GM18907 (cell line): ENCODE data around the gene RGS6.

Experiments
- ATAC-seq: cut with Tn5 transposase; IDR thresholded peaks from one replicate; pipeline ENCODE4 v1.9.1; 2021; ENCODE audit warnings: mild to moderate bottlenecking, moderate library complexity; ENCODE audit not compliant: unreplicated experiment

Gene RGS6

DNA sequence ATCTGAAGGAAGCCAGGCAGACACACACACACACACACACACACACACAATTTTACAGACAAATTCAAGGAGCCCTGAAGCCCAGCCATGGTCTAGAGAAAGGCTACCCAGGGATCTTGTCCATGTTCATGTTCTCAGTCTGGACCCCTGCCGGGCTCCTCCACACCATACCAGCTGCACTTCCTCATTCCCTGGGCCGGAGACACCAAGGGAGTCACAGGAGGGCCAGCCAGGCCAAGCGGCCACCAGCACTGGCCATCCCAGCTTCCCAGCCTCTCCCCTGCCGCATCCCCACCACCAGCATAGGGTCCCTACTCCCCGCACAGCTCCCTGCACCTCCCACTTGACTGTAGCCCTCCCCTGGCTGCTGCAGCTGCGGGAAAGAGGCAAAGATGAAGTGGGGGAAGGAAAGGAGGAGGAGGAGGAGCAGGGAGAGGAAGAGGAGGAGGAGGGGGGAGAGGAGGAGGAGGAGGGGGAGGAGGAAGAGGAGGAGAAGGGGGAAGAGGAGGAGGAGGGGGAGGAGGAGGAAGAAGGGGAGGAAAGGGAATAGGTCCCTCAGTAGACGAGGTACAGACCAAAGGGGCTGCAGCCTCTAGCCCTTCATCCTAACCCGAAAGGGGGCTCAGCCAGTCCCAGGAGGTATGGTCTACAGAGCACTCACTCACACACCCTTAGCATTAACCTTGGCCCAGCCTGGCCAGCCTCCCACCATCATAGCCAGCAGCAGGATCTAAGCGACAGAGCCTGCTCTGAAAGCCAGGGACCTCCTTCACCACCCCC lies 668.5 kb downstream of the RGS6 start:
- no peak for ATAC-seq

DNA sequence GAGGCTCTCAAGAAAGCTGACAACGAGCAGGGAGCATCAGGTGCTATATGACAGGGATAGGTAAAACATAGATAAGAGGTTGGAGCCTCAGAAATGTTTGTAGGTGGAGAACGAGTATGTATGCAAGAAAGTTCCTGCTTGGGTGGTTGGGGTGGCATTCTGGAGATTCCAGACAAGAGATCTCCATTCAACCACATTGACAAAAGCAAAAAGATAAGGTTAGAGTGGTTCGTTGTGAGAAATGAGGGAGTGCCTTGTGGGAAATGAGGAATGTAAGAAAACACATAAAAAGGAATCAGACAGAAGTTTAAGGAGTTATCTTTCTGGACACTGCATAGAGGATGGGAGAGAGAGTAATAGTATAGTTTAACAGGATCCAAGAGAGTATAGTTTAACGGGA lies 671.4 kb downstream of the RGS6 start:
- ATAC-seq = no peak

DNA sequence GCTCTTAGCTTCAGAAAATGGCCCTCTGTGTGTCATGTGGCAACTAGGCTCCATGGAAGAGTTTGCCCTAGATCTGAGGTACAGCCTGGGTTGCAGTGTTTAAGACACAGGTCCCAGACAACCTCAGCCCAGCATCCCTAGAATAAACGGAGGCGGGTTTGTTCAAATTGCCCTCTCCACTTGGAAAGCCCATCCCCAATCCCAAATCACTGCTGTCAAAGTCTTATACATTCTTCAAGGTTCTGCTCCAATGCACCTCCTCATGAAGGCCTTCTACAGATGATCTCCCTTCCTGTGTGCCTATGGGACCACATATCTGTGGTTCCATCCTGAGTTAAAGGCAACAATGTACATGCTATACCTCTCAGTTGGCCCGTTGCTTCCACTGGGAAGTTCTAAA lies 671.9 kb downstream of the RGS6 start:
- no peak for ATAC-seq

DNA sequence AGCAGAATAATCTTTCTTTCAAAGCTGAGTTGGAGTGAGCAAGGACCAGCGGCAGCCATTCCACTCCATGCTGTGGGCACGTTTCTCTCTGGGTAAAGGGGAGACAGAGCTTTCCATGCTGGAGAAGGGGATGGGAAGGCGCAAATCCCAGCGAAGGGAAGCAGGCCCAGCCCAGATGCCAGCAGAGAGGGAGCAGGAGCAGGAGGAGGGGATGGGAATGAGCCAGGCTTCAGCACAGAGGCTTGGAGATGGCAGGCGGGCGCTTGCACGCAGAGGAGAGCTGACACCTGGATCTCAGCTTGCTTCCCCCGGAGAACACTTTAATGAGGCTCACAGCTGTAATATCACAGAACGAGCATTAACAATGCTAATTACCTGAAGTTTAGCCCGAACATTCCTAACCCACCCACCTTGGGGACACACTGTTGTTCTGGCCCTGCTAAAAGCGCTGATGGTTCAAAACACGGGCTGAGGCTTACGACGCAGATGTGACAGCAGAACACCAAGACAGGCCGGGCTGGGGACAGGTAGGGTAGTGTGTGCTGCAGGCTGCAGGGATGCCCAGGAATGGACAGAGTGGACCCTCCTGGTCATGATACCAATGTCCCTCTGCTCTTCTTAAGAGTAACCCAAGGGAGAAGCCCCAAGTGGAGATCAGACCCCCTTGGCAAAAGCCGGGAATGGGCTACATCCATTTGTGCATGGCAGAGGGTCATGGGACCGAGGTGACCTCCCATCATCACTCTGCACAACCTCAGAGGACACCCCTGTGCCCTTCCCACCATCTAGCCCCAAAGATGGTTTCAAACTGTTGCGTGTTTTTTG lies 673.1 kb downstream of the RGS6 start:
- ATAC-seq = no peak

DNA sequence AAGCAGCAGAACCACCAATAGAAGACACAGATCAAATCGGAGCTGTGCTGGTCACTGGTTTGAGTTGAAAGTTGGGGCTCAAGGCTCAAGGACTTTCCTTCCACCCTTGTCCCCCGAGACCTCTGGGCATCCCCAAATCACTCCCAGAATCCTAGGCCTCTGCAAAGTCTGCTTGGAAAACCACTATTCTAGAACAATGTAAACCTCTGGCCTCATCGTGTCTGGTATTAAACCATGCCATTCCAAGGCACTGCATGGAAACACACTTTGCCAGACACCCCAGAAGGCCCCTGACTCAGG lies 673.6 kb downstream of the RGS6 start:
- no peak for ATAC-seq

DNA sequence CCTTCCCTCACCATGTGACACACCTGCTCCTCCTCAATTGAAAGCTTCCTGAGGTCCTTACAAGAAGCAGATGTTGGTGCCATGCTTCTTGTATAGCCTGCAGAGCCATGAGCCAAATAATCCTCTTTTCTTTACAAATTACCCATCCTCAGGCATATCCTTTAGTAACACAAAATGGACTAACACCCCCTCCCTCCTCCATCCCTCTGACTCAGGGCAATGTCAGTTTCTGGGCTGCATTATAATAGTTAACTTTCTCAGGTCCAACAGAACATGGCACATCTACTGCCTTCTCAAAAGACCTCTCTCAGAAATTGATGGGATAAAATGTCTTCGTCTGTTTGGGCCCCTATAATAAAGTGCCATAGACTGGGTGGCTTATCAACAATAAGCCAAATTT lies 674.6 kb downstream of the RGS6 start:
- ATAC-seq = no peak

DNA sequence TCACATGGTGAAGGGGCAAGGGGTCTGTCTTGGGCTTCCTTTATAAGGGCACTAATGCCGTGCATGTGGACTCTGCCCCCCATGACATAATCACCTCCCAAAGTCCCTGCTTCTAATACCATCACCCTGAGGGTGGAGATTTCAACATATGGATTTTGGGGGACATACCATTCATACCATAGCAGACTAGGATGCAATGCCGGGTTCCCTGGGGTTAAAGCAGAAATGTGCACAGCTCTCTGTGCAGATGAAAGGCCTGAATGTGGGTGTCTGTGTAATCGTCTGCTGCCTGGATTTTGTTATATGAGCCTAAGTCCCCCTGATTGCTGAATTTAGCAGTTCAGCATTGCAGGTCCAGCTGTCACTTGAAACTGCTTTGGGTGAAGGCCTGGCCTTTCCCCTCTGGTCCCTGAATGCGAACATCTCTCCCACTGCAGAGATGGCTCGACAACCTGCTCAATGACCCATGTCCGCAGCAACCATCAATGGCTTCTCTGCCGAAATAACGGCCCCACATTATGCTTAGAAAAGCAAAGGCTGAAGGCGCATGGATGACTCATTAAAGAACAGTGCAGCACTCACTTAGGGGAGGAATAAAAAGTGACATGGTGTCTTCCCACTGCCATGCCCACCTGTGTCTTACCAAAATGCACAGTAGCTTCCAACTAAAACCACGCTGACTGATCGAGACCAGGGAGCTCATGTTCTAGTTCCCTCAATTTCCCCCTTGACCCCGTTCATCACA lies 675.3 kb downstream of the RGS6 start:
- ATAC-seq = no peak

DNA sequence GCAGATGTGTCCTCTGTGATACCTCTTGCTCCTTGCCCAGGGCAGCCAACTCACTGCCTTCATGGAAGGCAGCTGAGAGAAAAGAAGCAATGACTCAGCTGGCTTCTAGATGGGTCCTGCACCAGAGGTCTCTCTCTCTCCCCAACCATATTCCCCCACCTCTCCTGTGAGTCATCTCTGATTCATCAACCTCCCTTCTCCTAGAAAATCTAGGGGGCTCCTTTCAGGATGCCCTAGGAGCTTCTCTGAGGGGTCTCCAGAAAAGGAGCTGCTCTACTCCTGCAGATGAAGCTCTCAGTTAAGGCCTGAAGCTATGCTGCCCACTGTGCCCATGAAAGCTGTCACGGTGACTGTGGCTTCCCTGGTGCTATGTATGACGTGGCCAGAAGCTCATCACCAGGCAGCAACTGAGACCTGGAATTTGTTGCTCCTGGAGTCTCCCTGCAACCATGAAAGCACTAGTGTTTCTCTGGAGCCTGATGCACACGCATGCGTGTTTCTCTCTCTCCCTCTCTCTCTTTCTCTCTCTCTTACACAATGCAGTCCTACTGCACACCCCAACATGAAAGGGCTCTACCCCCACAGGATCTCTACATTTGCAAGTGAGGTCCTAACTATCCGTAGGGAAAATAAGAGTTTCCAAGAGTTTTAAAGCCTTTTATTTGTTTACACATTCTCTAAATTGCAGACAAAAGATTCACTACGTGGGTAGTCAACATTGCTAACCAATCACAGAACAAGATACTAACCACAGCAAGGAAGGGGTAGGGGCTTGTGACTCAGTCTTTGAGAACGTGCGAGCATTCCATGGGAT lies 676.4 kb downstream of the RGS6 start:
- ATAC-seq = no peak

DNA sequence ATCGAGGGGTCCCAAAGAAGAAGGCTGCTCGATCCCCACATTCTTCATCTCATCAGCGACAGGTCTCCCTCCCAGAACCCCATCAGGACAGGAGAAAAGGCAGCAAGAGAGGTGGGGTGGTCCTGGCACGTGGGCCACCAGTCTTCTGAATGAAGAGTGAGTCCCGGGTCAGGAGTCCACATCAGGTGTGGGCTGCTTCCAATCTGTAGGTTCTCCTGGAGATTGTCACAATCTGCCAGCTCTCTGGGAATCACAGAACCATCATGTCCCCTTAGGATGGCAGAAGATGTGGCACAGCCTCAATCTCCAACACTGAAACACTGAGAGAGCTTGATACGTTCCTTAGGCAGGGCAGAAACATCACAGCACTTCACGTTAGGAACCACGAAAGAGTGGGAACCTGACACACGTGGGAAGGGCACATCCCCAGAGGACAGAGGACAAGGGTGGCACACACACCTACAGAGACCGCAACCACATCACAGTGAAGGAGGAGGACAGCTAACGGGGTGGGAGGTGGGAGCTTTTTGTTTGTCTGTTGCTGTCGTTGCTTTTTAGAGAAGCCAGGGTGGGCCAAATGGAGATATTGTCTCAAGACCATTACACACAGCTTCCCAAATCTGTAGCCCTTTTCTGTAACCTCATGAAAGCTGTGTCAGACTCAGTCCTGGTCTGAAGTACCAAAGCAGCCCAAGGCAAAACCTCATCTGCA lies 677.1 kb downstream of the RGS6 start:
- no peak for ATAC-seq

DNA sequence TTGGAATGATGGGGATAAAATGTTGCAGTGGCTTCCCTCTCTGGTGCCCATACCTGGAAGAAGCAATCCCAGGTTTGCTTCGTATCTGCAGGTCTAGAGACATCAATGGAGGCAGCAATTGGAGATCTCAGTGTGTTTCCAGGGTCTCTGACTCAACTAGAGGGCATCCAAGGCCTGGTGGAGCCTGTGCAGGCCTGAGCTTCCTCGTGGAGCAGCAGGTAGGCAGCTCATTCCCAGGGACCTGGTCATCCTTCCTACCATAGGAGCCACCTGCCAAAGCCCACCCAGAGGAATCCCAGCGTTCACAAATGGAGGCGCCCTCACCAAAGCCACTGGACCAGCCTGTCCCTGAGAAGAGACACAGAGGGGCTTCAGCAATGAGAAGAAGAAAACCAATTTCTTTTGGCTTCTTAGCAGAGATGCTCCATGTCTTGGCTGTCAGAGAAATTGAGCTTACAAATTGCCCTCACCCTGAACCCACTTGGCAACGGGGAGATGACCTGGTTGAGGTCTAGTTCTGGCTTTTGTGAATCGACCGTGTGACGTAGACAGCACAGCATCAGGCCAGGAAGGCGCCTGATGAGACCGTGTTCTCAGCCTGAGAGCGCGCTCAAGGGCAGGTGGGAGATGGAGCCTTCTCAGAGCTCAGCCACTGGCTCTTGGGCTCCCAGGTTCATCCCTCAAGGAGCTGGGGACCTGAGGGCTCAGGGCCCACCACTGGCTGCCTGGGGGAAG lies 678.0 kb downstream of the RGS6 start:
- no peak for ATAC-seq

DNA sequence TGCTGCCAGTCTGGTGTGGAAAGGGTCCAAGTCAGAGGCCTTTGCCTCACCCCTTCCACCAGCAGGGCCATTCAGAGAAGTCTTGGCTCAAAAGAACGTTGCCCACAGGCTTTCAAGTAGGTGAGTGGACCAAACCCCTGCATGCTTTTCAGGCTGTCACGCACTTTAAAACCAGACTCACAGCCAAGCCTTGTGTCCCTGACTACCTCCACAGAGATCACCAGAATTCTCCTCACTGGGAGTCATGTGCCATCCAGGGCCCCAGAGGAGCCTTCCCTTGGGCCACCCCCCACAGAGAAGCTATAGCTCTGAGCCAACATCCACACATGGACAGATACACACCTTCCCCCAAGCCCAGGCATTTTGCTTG lies 678.6 kb downstream of the RGS6 start:
- no peak for ATAC-seq

DNA sequence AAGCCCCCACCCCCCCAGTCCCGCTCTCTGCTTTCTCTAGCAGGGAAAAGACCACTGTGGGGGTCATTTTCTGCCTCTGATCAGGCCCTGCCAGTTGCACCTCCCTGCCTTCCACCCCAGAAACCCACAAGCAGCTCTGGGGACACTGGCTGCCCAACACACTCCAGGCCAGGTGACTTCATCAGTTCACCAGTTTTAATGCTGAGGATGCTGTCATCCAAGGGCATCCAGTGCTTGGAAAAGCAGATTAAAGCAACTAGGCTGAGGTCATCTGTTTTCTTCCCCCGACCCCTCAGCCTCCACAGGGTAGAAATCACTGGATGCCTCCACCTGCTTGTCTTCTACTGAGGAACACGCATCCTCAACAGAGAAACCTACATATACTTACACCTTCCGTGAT lies 679.3 kb downstream of the RGS6 start:
- no peak for ATAC-seq

DNA sequence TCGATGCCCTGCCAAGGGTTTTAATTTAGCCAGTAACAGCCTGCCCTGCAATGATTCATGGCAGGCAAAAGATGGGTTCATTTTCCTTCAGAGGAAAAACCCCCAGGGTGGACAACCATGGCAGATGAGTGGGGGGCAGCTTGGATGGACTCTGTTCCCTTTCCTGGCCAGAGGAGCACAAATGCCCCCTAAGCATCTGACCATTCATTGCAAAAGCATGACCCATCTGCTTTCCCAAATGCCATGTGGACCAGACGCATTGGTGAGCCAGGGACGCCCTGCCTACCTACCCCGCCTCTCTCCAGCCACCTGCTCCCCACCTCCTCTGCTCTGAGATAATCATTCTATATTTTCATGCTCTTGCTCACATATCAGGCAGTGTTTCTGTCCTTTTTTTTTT lies 679.8 kb downstream of the RGS6 start:
- no peak for ATAC-seq

DNA sequence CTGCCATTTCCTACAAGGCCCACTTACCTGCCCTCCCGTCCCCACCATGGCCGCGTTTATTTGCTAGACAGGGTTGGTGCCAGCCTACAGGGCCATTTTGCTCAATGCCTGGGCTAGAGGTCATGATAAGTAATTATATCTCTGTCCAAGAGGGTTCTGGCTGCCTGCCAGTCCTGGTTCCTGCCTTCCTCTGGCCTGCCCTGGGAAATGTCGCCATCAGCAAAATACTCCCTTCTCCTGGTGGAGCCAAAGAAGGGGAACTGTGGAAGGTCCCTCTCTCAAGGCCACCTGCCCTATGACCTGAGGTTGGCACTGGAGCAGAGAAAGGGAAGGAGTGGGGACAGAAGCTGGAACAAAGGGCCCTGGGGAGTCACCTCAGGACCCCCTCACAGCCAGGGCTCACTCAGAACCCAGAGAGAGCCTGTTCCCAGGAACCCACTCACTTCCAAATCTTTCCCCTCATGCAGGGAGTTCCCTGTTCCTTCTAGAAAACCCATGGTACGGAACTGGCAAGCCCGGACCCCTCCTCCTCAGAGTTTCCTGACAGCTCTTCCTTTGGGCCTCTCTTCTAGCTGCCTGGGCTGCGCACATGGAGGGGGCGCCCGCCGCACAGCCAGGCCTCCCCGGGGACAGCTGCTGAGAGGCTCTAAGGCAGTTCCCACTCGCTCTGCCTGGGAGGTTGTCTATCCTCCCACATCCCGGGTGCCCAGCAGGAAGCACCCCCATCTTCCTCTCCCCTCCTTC lies 681.2 kb downstream of the RGS6 start:
- no peak for ATAC-seq

DNA sequence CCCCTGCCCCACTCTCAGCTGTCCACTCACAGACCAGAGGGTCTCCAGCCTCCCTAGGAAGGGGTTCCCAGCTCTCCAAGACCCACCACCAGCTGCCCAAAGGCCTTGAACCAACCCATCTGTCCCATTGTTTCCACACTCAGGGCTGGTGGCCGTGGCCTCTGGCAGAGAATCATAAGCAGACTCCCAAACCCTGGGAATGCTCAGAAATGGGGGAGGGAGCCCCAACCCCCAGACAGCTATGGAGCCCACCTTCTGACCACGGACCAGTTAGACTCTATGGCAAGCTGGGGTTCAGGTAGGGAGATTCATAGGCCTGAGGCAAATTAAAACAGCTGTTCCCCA lies 681.7 kb downstream of the RGS6 start:
- ATAC-seq = no peak

DNA sequence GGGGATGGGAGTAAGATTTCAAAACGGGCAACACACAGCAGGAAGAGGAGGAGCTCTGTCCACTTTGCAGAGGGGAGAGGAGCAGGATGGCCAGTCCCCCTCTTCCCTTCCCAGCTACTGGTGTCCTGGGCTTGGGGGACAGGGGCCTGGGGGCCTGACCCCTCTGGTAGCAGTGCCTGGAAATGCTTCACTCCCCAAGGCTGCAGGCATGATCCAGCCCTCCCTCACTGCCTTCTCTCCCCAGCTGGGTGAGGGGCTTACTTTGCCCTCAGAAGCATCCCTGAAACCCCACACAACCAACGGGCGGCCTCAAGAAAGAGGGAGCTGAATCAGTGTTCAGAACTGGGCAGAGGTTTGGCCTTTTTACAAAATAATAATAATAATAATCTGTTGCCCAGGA lies 682.1 kb downstream of the RGS6 start:
- ATAC-seq = no peak

DNA sequence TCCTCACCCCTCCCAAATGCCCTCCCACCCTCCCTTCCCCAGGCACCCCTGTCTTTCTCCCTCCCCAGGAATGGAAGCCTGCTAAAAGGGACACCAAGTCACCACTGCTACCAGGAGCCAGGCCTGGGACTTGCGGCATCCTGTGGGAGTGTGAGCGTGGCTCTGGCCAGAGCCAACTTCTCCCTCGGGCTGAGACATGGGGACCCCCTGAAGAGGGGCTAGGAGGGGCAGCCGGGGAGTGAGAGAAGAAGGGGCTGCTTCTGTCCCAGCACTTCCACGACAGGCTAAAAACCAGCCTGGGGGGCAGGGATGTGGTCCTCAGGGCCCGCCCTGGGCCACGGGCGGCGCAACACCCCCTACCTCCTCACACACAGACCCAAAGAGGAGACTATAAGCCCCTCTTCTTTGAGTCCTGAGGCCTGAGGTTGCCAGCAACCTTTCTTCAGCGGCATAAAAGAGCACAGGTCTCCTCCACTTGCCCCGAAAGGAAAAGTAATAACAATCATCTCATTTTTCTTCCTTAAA lies 682.7 kb downstream of the RGS6 start:
- no peak for ATAC-seq

DNA sequence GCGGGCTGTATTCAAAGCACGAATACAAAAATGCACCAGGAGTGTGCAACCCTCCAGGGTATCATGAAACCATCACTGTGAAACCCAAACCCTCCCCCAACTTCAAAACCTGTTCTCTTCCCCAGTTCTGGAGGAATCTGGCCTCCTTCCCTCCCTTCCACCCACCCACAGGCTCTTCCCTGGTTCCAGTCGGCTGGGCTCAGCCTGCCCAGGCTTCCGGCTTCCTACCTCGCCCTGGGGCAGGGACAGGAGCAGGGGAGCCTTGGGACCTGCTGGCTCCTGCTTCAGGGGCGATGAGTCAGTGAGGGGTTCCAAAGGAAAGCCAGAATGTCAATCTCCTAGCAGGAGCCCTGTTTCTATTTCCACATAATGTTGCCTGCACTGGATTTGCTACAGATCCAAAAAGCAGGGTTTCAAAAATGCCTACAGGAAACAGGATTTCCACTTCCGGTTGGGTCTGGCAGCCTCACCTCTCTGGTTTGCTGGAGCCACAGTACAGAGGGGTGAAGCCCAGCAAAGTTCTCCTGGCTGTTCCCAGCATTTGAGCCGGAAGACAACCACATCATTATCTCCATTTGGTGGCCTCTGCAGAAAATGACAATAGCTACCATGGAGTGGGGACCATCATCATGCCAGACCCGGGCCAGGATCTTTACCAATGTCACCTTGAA lies 683.4 kb downstream of the RGS6 start:
- no peak for ATAC-seq
